Measurements from ENCODE around the gene KLK6. TPM values are rescaled to one million over a fixed set of nuclear protein-coding genes. Genes with fewer than 3 reads are reported as not detected.

KLK6 gene
- total RNA-seq, 1 experiment from 2014 or later, result not detected

DNA sequence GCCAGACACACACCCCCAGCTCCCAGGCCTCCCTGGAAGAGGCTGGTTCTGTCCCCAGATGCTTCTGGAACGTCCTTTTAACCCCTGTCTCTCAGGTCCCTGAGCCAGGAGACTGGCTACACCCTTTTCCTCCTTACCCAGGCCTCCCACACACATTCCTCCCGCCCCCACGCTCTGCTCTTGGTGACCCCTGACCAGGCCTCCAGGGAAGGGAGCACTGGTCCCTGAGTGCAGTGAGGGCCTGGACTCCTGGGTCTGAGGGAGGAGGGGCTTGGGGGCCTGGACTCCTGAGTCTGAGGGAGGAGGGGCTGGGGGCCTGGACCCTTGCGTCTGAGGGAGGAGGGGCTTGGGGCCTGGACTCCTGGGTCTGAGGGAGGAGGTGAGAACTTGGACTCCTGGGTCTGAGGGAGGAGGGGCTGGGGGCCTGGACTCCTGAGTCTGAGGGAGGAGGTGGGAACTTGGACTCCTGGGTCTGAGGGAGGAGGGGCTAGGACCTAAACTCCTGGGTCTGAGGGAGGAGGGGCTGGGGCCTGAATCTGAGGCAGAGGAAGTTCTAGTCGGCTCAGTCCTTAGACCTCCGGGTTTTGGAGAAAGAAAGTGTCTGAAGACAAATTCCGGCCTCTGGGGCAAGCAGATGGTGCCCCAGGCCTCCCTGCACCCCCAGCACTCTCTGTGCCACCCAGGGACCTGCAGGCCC, 527 bp downstream of the KLK6 start:
- TF ChIP-seq POLR2AphosphoS5 (IDR thresholded peaks at IDR 0.05; ENCODE audit: low read depth, low read length) (no peak), SIN3A (IDR thresholded peaks at IDR 0.05; ENCODE audit: borderline replicate concordance, insufficient read depth, low read depth, low read length) (no peak), TCF7L2 (IDR thresholded peaks at IDR 0.05; ENCODE audit: low read depth, low read length) (no peak)
- TF ChIP-seq, protein P1, sequence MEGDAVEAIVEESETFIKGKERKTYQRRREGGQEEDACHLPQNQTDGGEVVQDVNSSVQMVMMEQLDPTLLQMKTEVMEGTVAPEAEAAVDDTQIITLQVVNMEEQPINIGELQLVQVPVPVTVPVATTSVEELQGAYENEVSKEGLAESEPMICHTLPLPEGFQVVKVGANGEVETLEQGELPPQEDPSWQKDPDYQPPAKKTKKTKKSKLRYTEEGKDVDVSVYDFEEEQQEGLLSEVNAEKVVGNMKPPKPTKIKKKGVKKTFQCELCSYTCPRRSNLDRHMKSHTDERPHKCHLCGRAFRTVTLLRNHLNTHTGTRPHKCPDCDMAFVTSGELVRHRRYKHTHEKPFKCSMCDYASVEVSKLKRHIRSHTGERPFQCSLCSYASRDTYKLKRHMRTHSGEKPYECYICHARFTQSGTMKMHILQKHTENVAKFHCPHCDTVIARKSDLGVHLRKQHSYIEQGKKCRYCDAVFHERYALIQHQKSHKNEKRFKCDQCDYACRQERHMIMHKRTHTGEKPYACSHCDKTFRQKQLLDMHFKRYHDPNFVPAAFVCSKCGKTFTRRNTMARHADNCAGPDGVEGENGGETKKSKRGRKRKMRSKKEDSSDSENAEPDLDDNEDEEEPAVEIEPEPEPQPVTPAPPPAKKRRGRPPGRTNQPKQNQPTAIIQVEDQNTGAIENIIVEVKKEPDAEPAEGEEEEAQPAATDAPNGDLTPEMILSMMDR (IDR thresholded peaks at IDR 0.05), result no peak
- TF ChIP-seq, protein P2, sequence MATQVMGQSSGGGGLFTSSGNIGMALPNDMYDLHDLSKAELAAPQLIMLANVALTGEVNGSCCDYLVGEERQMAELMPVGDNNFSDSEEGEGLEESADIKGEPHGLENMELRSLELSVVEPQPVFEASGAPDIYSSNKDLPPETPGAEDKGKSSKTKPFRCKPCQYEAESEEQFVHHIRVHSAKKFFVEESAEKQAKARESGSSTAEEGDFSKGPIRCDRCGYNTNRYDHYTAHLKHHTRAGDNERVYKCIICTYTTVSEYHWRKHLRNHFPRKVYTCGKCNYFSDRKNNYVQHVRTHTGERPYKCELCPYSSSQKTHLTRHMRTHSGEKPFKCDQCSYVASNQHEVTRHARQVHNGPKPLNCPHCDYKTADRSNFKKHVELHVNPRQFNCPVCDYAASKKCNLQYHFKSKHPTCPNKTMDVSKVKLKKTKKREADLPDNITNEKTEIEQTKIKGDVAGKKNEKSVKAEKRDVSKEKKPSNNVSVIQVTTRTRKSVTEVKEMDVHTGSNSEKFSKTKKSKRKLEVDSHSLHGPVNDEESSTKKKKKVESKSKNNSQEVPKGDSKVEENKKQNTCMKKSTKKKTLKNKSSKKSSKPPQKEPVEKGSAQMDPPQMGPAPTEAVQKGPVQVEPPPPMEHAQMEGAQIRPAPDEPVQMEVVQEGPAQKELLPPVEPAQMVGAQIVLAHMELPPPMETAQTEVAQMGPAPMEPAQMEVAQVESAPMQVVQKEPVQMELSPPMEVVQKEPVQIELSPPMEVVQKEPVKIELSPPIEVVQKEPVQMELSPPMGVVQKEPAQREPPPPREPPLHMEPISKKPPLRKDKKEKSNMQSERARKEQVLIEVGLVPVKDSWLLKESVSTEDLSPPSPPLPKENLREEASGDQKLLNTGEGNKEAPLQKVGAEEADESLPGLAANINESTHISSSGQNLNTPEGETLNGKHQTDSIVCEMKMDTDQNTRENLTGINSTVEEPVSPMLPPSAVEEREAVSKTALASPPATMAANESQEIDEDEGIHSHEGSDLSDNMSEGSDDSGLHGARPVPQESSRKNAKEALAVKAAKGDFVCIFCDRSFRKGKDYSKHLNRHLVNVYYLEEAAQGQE (IDR thresholded peaks at IDR 0.05; ENCODE audit: insufficient read depth in 1 of 2, low read depth in 2 of 2, low read length in 1 of 2), result no peak
- POLR2A ChIA-PET, result no interaction called here
- H3K27me3 ChIP-seq (ENCODE audit: control insufficient read depth, insufficient read depth, low read length), result no peaks in the 10 kb centered on the region
- no peaks in the 10 kb centered on the region for H3K36me3 ChIP-seq (ENCODE audit: control insufficient read depth, insufficient read depth, low read length)
- ATAC-seq (no peak), DNase-seq (ENCODE audit: low read depth, low spot score) (no peak)
- CTCF ChIA-PET, result interaction anchor here (0.7 kb wide), 1 partner anchor 154 kb away, joined by 3 read pairs; no protein-coding TSS in a partner anchor
- no TSS peak for BruUV-seq (replicated peaks)
- no peaks in the 10 kb centered on the region for H3K9me3 ChIP-seq (ENCODE audit: control insufficient read depth, insufficient read depth, low read depth, low read length)
- in situ Hi-C loops (cut with HindIII; ENCODE audit: low pct_unique_long_range_greater_than_20kb, low sequenced_read_pairs), result no loop called here
- H3K4me3 ChIP-seq (ENCODE audit: low read depth in 2 of 2, low read length in 2 of 2), result no peak overlapping the region
- H3K4me1 ChIP-seq (ENCODE audit: control insufficient read depth, insufficient read depth, low read length), result no peaks in the 10 kb centered on the region
- no peak overlapping the region for H3K27ac ChIP-seq (ENCODE audit: low read length)
- intact Hi-C loops (cut with micrococcal nuclease; ENCODE audit: unreplicated experiment), result no loop called here

DNA sequence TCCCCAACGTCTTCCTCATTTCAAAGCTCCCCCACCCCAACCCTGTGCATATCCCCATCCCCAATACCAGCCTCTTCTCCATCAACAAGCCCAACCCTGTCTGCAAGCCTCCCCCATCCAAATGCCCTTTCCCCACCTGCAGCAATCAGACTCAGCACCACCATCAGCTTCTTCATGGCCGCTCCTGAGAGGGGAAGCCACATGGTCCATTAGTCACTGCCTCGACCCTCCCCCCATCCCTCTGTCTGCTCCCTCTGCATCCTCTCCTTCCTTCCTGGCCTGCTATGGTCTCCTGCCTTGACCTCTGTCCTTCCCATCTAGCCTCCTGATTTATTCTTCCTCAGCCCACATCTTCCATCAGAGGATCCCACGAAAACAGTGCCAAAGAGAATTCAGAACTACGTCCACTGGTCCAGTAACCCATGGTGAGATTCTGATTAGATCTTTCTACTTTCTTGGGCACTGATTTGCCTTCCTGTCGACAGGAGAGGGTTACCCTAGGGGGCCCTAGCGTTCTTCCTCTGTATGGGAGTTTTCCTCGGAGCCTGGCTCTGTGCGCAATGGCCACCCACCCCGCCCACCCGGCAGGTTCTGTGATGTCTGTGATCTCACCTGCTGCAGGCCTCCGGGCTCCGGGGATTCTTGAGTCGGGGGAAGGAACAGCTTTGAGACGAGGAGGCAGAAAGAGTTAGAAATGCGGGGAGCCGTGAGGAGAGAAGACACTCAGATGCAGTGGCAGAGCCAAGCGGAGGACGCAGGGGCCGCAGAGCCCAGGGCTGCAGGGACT, 1.3 kb downstream of the KLK6 start:
- no peak for DNase-seq (ENCODE audit: low read depth, low spot score)
- in situ Hi-C loops (cut with HindIII; ENCODE audit: low pct_unique_long_range_greater_than_20kb, low sequenced_read_pairs) (no loop called here), intact Hi-C loops (cut with micrococcal nuclease; ENCODE audit: unreplicated experiment) (no loop called here)
- BruUV-seq (replicated peaks), result no TSS peak
- TF ChIP-seq POLR2AphosphoS5 (IDR thresholded peaks at IDR 0.05; ENCODE audit: low read depth, low read length) (no peak), TCF7L2 (IDR thresholded peaks at IDR 0.05; ENCODE audit: low read depth, low read length) (no peak), SIN3A (IDR thresholded peaks at IDR 0.05; ENCODE audit: borderline replicate concordance, insufficient read depth, low read depth, low read length) (no peak)
- TF ChIP-seq, protein P1 (IDR thresholded peaks at IDR 0.05), result no peak
- TF ChIP-seq, protein P2 (IDR thresholded peaks at IDR 0.05; ENCODE audit: insufficient read depth in 1 of 2, low read depth in 2 of 2, low read length in 1 of 2), result no peak
- no peaks in the 10 kb centered on the region for H3K36me3 ChIP-seq (ENCODE audit: control insufficient read depth, insufficient read depth, low read length)
- CTCF ChIA-PET, result no interaction called here
- no peak overlapping the region for H3K4me3 ChIP-seq (ENCODE audit: low read depth in 2 of 2, low read length in 2 of 2)
- no peak overlapping the region for H3K27ac ChIP-seq (ENCODE audit: low read length)
- POLR2A ChIA-PET, result no interaction called here
- H3K4me1 ChIP-seq (ENCODE audit: control insufficient read depth, insufficient read depth, low read length), result no peaks in the 10 kb centered on the region
- H3K9me3 ChIP-seq (ENCODE audit: control insufficient read depth, insufficient read depth, low read depth, low read length), result no peaks in the 10 kb centered on the region
- no peak for ATAC-seq
- H3K27me3 ChIP-seq (ENCODE audit: control insufficient read depth, insufficient read depth, low read length), result no peaks in the 10 kb centered on the region; the same call in 1 of the 2 replicates

All from Panc1 (cell line).